Measurements from ENCODE around the gene THUMPD3.
A peak's percentile ranks its signal among the peaks of the same experiment; 100 is the strongest.

The THUMPD3 gene

DNA sequence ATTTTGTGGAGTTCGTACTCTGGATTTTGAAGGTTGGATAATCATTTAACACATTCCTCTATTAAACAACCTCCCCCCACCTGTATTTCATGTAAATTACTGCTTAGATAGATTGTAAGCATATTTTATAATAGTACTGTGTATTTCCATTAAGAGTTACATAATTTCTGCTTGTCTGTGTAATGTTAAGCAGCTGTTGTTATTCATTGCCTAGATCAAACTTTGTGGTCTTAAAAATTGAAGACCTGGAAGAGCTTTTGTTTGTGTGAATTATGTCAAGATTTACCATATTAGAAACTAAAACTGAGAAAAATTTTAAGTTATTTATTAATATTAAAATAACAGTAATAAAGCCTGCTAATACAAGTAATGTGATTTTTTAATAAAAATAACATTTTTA, 45.7 kb downstream of the THUMPD3 start:
- no peak for TF ChIP-seq GATA1 (IDR thresholded peaks at IDR 0.05; ENCODE audit: low read depth, low read length)
- TF ChIP-seq POLR2A (IDR thresholded peaks at IDR 0.05; ENCODE audit: low read length), result no peak
- no peak for DNase-seq

GRCh38 chr3:9409981-9410854, 47.4 kb downstream of the THUMPD3 start:
- no peak for DNase-seq
- TF ChIP-seq GATA1 (IDR thresholded peaks at IDR 0.05; ENCODE audit: low read depth, low read length), result no peak

DNA sequence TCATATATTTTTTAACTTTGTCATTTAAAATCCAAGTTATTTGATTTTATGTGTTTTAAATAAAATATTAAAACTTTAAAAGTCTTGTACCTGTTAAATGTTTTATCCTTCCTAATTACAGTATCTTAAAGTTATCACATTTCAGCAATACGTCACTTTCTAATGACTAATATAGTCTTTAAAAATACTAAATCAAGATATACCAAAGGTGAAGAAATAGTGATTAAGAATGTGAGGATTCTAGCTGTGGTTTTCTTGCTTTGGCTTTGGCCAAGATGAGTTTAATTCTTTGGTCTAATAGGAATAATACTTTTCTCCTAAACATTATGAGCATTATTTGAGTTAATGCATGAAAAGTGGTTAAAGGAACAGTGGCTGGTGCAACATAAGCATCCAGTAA, 48.4 kb downstream of the THUMPD3 start:
- no peak for DNase-seq
- TF ChIP-seq POLR2A (IDR thresholded peaks at IDR 0.05; ENCODE audit: low read length), result no peak
- TF ChIP-seq GATA1 (IDR thresholded peaks at IDR 0.05; ENCODE audit: low read depth, low read length), result no peak

GRCh38 chr3:9412293-9412692, 49.4 kb downstream of the THUMPD3 start:
- no peak for DNase-seq
- no peak for TF ChIP-seq GATA1 (IDR thresholded peaks at IDR 0.05; ENCODE audit: low read depth, low read length)
- no peak for TF ChIP-seq POLR2A (IDR thresholded peaks at IDR 0.05; ENCODE audit: low read length)

GRCh38 chr3:9414826-9415225, 52.0 kb downstream of the THUMPD3 start:
- DNase-seq, result no peak
- TF ChIP-seq POLR2A (IDR thresholded peaks at IDR 0.05; ENCODE audit: low read length) (no peak), GATA1 (IDR thresholded peaks at IDR 0.05; ENCODE audit: low read depth, low read length) (no peak)

- TF ChIP-seq POLR2A (IDR thresholded peaks at IDR 0.05; ENCODE audit: low read length) (no peak), GATA1 (IDR thresholded peaks at IDR 0.05; ENCODE audit: low read depth, low read length) (no peak)
These were observed 52.8 kb downstream of the THUMPD3 start for GRCh38 chr3:9415485-9416138.

DNA sequence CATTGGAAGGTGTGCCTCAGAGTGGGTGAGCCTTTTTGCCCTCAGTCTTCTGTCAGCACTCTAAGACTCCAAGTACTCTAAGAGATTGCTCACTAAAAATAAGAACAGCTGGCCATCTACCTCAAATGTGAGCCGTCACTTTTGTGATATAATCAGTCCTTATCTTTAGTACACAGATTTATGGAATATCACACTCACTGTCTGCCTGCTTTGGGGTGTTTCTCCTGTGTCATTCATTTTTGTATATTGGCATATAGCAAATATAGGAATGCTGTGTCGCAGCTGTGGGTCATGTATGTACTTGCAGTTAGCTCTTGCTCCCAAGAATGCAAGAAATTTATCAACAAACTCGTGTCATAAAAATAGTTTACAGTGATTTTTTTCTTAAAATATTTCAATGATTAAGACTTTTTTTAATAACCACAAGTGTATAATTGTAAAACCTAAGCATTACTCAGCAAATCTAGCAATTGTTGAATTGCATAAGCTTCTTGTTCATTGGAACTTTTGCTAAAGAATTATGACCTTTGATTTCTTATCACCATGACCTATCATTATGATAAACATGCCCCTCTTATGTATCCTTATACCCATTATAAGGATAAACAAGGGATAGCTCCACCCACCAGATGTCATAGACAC, 53.4 kb downstream of the THUMPD3 start:
- DNase-seq, result peak; percentile 32 to 38

More at GRCh38 chr3:9415485-9416138, 52.8 kb downstream of the THUMPD3 start:
- no peak for DNase-seq

GRCh38 chr3:9420850-9421549, 58.1 kb downstream of the THUMPD3 start:
- TF ChIP-seq GATA1 (IDR thresholded peaks at IDR 0.05; ENCODE audit: low read depth, low read length) (no peak), POLR2A (IDR thresholded peaks at IDR 0.05; ENCODE audit: low read length) (no peak)
- DNase-seq, result no peak

More for the DNA sequence above, 53.4 kb downstream of the THUMPD3 start:
- TF ChIP-seq GATA1 (IDR thresholded peaks at IDR 0.05; ENCODE audit: low read depth, low read length), result no peak
- TF ChIP-seq POLR2A (IDR thresholded peaks at IDR 0.05; ENCODE audit: low read length), result no peak

GRCh38 chr3:9422712-9423424, 60.0 kb downstream of the THUMPD3 start:
- peak; percentile 35 for TF ChIP-seq POLR2A (IDR thresholded peaks at IDR 0.05; ENCODE audit: low read length)
- no peak for TF ChIP-seq GATA1 (IDR thresholded peaks at IDR 0.05; ENCODE audit: low read depth, low read length)
- DNase-seq, result peak; percentile 90 to 91

GRCh38 chr3:9428411-9428810, 65.6 kb downstream of the THUMPD3 start:
- TF ChIP-seq GATA1 (IDR thresholded peaks at IDR 0.05; ENCODE audit: low read depth, low read length), result no peak
- no peak for TF ChIP-seq POLR2A (IDR thresholded peaks at IDR 0.05; ENCODE audit: low read length)

GRCh38 chr3:9430733-9431132, 67.9 kb downstream of the THUMPD3 start:
- TF ChIP-seq POLR2A (IDR thresholded peaks at IDR 0.05; ENCODE audit: low read length) (no peak), GATA1 (IDR thresholded peaks at IDR 0.05; ENCODE audit: low read depth, low read length) (no peak)
- DNase-seq, result no peak

More at GRCh38 chr3:9428411-9428810, 65.6 kb downstream of the THUMPD3 start:
- DNase-seq, result no peak

DNA sequence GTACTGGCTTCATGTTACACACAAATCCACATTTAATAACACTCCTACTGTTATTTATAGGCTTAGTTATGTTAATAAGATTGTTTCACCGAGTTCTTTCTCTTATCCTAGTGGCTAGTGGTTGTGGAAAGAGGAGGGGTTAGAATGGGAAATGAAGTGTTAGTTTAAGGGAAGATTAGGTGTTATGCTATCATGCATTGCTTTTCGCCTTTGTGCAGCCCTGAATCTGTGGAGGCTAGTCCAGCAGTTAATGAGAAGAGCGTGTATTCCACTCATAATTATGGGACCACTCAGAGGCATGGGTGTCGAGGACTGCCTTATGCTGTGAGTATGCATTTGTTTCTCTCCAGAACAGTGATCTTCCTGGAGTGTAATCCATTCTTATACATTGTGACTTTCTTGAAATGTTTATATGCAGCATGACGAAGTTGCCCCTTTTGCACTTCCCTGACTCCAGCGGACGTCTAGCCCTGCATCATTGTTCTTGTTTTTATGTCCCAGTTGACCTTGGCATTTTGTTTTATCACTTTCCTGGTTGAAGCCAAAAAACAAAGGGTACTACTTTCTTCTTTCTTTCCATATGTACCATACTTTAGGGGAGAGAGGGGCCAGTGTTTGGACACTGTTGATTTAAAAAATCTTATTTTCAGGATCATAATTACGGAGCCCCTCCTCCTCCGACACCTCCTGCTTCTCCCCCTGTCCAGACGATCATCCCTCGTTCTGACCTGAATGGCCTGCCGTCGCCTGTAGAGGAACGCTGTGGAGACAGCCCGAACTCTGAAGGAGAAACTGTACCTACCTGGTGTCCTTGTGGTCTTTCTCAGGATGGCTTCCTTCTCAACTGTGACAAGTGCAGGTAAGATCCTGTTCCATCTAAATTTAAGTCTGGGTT, 71.0 kb downstream of the THUMPD3 start:
- TF ChIP-seq POLR2A (IDR thresholded peaks at IDR 0.05; ENCODE audit: low read length) (no peak), GATA1 (IDR thresholded peaks at IDR 0.05; ENCODE audit: low read depth, low read length) (no peak)
- DNase-seq, result no peak

All from erythroblast (primary cell).